Activated T-helper 2 cell treated with anti-CD3 and anti-CD28 coated beads, Interferon-gamma antibody, Interleukin-2, Interleukin-4, amounts not matched to agents 10 μg/mL and 5 μg/mL and 100 μg/mL, durations not matched to agents 14 hours and 24 hours and 36 hours (primary cell): ENCODE results near the gene OR6J1. TPM values are rescaled to one million over a fixed set of nuclear protein-coding genes. Genes with fewer than 3 reads are reported as not detected.
"Not testable (repeated sequence)": the region's sequence is repeated elsewhere in the genome, so short reads cannot be mapped to it uniquely, and the experiment has no call there.

ENCODE experiments used
- DNase-seq: peaks from one replicate; pipeline ENCODE4 v3.0.0; 2021; ENCODE audit warnings: low spot score
- H3K27ac Mint-ChIP-seq: one replicate; pipeline ENCODE4 v1.8.0; 2021; ENCODE audit warnings: mixed read lengths
- H3K27me3 Mint-ChIP-seq: one replicate; pipeline ENCODE4 v1.8.0; 2021; ENCODE audit warnings: low read depth, mixed read lengths
- H3K36me3 Mint-ChIP-seq: one replicate; pipeline ENCODE4 v1.8.0; 2021; ENCODE audit warnings: low read depth, mixed read lengths
- H3K4me1 Mint-ChIP-seq: one replicate; pipeline ENCODE4 v1.8.0; 2021; ENCODE audit warnings: low read depth, mixed read lengths
- H3K4me3 Mint-ChIP-seq: one replicate; pipeline ENCODE4 v1.8.0; 2021; ENCODE audit warnings: low read depth, mild to moderate bottlenecking, moderate library complexity, mixed read lengths
- H3K9me3 Mint-ChIP-seq: one replicate; pipeline ENCODE4 v1.8.0; 2021; ENCODE audit warnings: mixed read lengths
- intact Hi-C: fragments of 100-400 bp; cut with micrococcal nuclease; formaldehyde crosslinking; loops from one replicate; pipeline ENCODE4 v1.15.1; 2023
- total RNA-seq: library from RNA; stranded (reverse); gene quantifications from 2 replicates; pipeline ENCODE4 v1.2.3, GENCODE V29; 2022

Gene OR6J1
- not detected in 2 replicates for total RNA-seq

DNA sequence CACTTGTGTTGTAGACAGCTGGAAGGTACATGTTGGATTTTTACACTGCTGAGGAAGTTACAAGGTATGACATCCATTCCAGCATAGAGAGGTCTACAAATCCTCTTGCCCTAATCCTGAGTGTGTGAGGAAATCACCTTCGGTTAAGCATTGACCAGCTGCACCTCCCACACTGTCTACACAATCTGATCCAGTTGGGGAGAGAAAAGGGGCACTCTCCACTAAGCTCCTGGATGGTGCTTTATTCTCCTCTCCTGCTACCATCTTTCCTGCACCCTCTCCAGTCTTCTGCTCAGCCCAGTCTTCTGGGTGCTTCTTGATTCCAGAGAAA lies at the start of gene OR6J1:
TSS of gene OR6J1 (minus strand) at position 48 of the 331 bp plus-strand sequence. CDS start 9,541 bp downstream, outside the sequence.
- H3K4me1 Mint-ChIP-seq: peaks cover 2% of the 10 kb centered on the region
- H3K36me3 Mint-ChIP-seq: no peaks in the 10 kb centered on the region
- no peak within 1 kb of the TSS for H3K27ac Mint-ChIP-seq
- H3K9me3 Mint-ChIP-seq: no peaks in the 10 kb centered on the region
- DNase-seq: no peak
- intact Hi-C loops: no loop called here
- peaks cover 4% of the 10 kb centered on the region for H3K27me3 Mint-ChIP-seq
- H3K4me3 Mint-ChIP-seq: no peak within 1 kb of the TSS

DNA sequence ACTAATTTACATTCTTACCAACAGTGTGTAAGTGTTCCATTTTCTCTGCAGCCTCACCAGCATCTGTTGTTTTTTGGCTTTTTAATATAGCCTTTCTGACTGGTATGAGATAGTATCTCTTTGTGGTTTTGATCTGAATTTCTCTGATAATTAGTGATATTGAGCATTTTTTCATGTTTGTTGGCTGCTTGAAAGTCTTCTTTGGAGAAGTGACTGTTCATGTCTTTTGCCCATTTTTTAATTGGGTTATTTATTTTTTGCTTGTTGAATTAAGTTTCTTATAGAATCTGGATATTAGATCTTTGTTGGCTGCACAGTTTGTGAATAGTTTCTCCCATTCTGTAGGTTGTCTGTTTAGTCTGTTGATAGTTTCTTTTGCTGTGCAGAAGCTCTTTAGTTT lies 48.0 kb upstream of the OR6J1 start:
- intact Hi-C loops: no loop called here
- DNase-seq: no peak
- Mint-ChIP-seq H3K27ac (no peak overlapping the region), H3K4me3 (no peak overlapping the region), H3K9me3 (peaks cover 47% of the 10 kb centered on the region), H3K27me3 (peaks cover 22% of the 10 kb centered on the region), H3K4me1 (peaks cover 5% of the 10 kb centered on the region), H3K36me3 (no peaks in the 10 kb centered on the region)

DNA sequence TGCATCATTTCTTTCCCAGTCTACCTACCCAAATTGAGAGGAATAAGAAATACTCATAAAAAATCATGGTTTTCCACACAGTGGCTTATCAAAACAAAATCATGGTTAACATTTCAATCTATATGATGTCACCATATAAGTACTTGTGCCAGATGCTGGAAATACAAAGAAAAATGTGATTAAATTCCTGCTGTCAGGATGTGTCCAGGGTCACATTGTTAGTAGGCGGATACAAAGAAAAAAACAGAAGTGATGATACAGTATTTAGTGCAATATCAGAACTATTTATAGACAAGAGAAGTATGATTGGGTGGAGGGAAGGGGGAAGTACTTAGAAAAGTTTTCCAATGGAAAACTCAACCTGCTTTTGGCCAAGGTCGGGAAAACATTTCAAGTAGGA lies 47.0 kb upstream of the OR6J1 start:
- peaks cover 23% of the 10 kb centered on the region for H3K27me3 Mint-ChIP-seq
- H3K4me3 Mint-ChIP-seq: no peak overlapping the region
- DNase-seq: no peak
- H3K4me1 Mint-ChIP-seq: peaks cover 5% of the 10 kb centered on the region
- no peak overlapping the region for H3K27ac Mint-ChIP-seq
- intact Hi-C loops: no loop called here
- H3K36me3 Mint-ChIP-seq: no peaks in the 10 kb centered on the region
- peaks cover 49% of the 10 kb centered on the region for H3K9me3 Mint-ChIP-seq

DNA sequence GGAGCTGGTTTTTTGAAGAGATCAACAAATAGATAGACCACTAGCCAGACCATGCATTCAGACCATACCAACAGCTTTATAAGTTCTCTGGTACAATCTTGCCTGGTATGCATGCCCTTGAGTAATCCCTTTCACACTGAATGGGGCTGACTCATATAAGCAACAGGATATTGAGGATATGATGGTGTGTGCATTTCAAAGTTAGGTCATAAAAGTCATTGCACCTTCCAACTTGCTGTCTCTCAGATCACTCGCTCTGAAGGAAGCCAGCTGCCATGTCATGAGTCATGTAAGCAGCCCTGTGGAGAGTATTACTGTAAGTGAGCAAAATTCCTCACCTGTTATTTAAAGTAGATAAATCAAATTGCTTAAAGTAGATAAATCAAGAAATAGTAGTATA lies 45.0 kb upstream of the OR6J1 start:
- no peak for DNase-seq

DNA sequence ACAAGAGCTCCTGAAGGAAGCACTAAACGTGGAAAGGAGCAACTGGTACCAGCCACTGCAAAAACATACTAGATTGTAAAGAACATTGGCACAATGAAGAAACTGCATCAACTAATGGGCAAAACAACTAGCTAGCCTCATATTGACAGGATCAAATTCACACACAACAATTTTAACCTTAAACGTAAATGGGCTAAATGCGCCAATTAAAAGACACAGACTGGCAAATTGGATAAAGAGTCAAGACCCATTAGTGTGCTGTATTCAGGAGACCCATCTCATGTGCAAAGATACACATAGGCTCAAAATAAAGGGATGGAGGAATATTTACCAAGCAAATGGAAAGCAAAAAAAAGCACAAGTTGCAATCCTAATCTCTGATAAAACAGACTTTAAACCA lies 43.8 kb upstream of the OR6J1 start:
- Mint-ChIP-seq H3K9me3 (peaks cover 46% of the 10 kb centered on the region), H3K27me3 (peaks cover 30% of the 10 kb centered on the region)
- DNase-seq, H3K4me3 Mint-ChIP-seq, H3K27ac Mint-ChIP-seq, intact Hi-C loops, H3K4me1 Mint-ChIP-seq, H3K36me3 Mint-ChIP-seq: not testable (repeated sequence)

More for the DNA sequence above, 45.0 kb upstream of the OR6J1 start:
- Mint-ChIP-seq H3K27ac (no peak overlapping the region), H3K27me3 (peaks cover 26% of the 10 kb centered on the region), H3K4me3 (no peak overlapping the region), H3K36me3 (no peaks in the 10 kb centered on the region), H3K4me1 (peaks cover 8% of the 10 kb centered on the region), H3K9me3 (peaks cover 49% of the 10 kb centered on the region)
- intact Hi-C loops: no loop called here

DNA sequence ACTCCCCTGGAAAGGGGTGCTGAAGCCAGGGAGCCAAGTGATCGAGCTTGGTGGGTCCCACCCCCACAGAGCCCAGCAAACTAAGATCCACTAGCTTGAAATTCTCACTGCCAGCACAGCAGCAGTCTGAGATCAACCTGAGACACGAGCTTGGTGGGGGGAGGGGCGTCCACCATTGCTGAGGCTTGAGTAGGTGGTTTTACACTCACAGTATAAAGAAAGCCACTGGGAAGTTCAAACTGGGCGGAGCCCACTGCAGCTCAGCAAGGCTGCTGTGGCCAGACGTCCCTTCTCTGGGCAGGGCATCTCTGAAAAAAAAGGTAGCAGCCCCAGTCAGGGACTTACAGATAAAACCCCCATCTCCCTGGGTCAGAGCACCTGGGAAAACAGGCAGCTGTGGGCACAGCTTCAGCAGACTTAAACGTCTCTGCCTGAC lies 42.0 kb upstream of the OR6J1 start:
- H3K4me1 Mint-ChIP-seq, DNase-seq, intact Hi-C loops, H3K27ac Mint-ChIP-seq, H3K36me3 Mint-ChIP-seq, H3K4me3 Mint-ChIP-seq: not testable (repeated sequence)
- H3K27me3 Mint-ChIP-seq: peaks cover 38% of the 10 kb centered on the region
- peaks cover 35% of the 10 kb centered on the region for H3K9me3 Mint-ChIP-seq

DNA sequence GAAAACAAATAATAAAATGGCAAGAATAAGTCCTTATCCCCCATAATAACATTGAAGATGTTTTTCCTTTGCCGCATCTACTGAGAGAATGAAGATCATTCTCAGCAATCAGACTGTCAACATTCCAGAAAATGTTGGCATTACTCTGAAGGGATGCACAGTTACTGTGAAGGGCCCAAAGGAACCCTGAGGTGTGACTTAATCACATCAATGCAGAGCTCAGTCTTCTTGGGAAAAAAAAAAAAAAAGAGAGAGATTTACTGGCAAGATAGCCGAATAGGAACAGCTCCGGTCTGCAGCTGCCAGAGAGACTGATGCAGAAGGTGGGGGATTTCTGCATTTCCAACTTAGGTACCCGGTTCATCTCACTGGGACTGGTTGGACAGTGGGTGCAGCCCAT lies 41.3 kb upstream of the OR6J1 start:
- H3K27ac Mint-ChIP-seq: no peak overlapping the region
- intact Hi-C loops: no loop called here
- H3K9me3 Mint-ChIP-seq: peaks cover 27% of the 10 kb centered on the region
- no peak overlapping the region for H3K4me3 Mint-ChIP-seq
- H3K36me3 Mint-ChIP-seq: no peaks in the 10 kb centered on the region
- peaks cover 8% of the 10 kb centered on the region for H3K4me1 Mint-ChIP-seq
- H3K27me3 Mint-ChIP-seq: peaks cover 38% of the 10 kb centered on the region
- no peak for DNase-seq

DNA sequence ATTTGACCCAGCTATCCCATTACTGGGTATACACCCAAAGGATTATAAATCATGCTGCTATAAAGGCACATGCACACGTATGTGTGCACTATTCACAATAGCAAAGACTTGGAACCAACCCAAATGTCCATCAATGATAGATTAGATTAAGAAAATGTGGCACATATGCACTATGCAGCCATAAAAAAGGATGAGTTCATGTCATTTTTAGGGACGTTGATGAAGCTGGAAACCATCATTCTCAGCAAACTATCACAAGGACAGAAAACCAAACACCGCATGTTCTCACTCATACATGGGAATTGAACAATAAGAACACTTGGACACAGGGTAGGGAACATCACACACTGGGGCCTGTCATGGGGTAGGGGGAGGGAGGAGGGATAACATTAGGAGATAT lies 39.3 kb upstream of the OR6J1 start:
- intact Hi-C loops, H3K4me3 Mint-ChIP-seq, H3K27ac Mint-ChIP-seq, H3K36me3 Mint-ChIP-seq, DNase-seq, H3K4me1 Mint-ChIP-seq: not testable (repeated sequence)
- Mint-ChIP-seq H3K27me3 (peaks cover 49% of the 10 kb centered on the region), H3K9me3 (peaks cover 17% of the 10 kb centered on the region)

DNA sequence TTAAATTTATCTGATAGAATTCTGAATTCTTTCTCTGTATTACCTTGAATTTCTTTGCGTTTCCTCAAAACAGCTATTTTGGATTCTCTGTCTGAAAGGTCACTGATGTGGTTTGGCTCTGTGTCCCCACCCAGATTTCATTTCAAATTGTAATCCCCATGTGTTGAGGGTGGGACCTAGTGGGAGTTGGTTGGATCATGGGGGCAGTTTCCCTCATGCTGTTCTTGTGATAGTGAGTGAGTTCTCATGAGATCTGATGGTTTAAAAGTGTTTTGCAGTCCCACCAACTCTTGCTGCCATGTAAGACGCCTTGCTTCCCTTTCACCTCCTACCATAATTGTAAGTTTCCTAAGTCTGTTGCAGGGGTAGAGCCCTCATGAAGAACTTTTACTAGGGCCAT lies 34.1 kb upstream of the OR6J1 start:
- DNase-seq: no peak
- Mint-ChIP-seq H3K36me3 (no peaks in the 10 kb centered on the region), H3K27ac (no peak overlapping the region), H3K27me3 (peaks cover 39% of the 10 kb centered on the region), H3K9me3 (peaks cover 6% of the 10 kb centered on the region), H3K4me3 (no peak overlapping the region), H3K4me1 (no peaks in the 10 kb centered on the region)
- intact Hi-C loops: no loop called here

DNA sequence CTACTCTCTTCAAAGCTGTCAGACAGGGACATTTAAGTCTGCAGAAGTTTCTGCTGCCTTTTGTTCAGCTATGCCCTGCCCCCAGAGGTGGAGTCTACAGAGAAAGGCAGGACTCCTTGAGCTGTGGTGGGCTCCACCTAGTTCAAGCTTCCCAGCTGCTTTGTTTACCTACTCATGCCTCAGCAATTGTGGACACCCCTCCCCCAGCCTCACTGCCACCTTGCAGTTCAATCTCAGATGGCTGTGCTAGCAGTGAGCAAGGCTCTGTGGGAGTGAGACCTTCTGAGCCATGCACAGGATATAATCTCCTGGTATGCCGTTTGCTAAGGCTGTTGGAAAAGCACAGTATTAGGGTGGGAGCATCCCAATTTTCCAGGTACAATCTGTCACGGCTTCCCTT lies 33.4 kb upstream of the OR6J1 start:
- H3K27me3 Mint-ChIP-seq: peaks cover 34% of the 10 kb centered on the region
- H3K4me3 Mint-ChIP-seq, DNase-seq, H3K27ac Mint-ChIP-seq, intact Hi-C loops, H3K4me1 Mint-ChIP-seq, H3K9me3 Mint-ChIP-seq, H3K36me3 Mint-ChIP-seq: not testable (repeated sequence)

DNA sequence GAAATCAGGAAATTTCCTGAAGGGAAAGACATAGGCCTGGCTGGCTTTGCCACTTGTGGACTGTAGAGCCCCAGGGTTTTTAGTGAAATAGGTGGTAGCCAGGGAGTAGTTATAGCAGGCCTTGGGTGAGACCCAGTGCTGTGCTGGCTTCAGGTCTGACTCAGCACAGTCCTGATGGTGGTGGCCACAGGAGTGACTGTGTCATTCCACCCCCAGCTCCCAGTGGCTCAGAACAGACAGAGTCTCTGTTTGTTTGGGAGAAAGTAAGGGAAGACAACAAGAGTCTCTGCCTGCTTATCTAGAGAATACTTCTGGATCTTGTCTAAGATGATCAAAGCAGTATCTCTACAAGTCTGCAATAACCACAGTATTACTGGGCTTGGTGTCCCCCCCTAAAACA lies 27.5 kb upstream of the OR6J1 start:
- H3K4me3 Mint-ChIP-seq: no peak overlapping the region
- H3K9me3 Mint-ChIP-seq: peaks cover 14% of the 10 kb centered on the region
- no peaks in the 10 kb centered on the region for H3K36me3 Mint-ChIP-seq
- H3K27me3 Mint-ChIP-seq: peaks cover 13% of the 10 kb centered on the region
- intact Hi-C loops: no loop called here
- H3K27ac Mint-ChIP-seq: no peak overlapping the region
- peaks cover 18% of the 10 kb centered on the region for H3K4me1 Mint-ChIP-seq
- DNase-seq: no peak

DNA sequence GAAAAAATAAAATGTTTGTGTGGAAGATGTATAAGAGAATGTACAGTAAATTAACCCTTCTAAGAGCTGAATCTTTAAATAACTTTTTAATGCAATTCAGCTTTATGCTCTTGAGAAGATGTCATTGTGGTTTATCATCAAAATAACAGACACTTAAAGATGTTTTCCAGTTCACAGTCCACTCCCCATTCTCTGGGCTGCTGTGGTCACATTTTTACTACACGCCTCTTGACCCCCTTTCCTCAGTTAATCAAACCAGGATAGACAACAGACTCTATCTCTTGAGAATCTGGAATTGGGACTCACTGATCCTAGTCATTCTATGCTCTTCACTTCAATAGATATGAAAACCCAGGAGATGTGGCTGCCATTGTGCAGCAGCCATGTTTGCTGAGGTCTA lies 24.7 kb upstream of the OR6J1 start:
- Mint-ChIP-seq H3K27me3 (peaks cover 7% of the 10 kb centered on the region), H3K4me1 (peaks cover 23% of the 10 kb centered on the region), H3K9me3 (peaks cover 14% of the 10 kb centered on the region), H3K4me3 (no peak overlapping the region), H3K27ac (peak overlapping the region; percentile 70), H3K36me3 (no peaks in the 10 kb centered on the region)
- intact Hi-C loops: loop anchor here (1.0 kb wide), 1 partner anchor 68 kb away; no protein-coding TSS in a partner anchor
- DNase-seq: no peak

DNA sequence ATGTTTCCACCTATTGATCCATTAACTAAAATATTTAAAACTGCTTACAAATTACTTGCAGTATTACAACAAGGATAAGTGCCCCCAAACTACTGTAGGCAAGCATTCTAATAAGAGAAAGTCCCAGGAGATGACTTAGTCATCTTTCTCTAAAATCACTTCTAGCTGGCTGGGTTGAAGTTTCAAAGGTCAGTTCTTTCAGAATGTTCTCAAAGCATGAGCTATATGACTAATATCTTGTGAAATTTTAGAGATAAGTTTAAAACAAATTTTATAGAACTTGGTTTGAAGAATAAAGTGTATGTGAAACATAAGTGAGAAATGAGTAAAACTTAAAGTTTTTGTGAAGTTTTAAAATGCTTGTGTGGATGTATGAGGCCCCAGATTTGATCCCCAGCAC lies 24.3 kb upstream of the OR6J1 start:
- intact Hi-C loops: loop anchor here (1.0 kb wide), 1 partner anchor 69 kb away; no protein-coding TSS in a partner anchor
- Mint-ChIP-seq H3K27ac (peak overlapping the region; percentile 68), H3K27me3 (peaks cover 3% of the 10 kb centered on the region), H3K4me3 (no peak overlapping the region), H3K9me3 (peaks cover 14% of the 10 kb centered on the region), H3K4me1 (peaks cover 24% of the 10 kb centered on the region), H3K36me3 (no peaks in the 10 kb centered on the region)
- DNase-seq: no peak

DNA sequence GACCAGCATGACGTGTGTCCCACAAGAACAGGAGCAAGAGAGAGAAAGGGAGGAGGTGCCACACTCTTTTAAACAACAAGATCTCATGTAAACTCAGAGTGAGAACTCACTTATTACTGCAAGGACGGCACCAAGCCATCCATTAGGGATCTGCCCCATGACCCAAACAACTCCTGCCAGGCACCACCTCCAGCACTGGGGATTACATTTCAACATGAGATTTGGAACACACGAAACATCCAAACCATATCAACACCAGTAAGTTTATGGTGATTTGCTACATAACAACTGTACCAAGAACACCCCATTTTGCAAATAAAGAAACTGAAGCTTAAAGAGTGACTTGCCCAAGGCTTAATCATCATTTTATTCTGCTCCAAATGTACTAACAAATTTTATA lies 23.7 kb upstream of the OR6J1 start:
- peak overlapping the region; percentile 40 for H3K27ac Mint-ChIP-seq
- peaks cover 24% of the 10 kb centered on the region for H3K4me1 Mint-ChIP-seq
- no peak overlapping the region for H3K4me3 Mint-ChIP-seq
- no peak for DNase-seq
- H3K9me3 Mint-ChIP-seq: peaks cover 13% of the 10 kb centered on the region
- H3K27me3 Mint-ChIP-seq: peaks cover 3% of the 10 kb centered on the region
- intact Hi-C loops: loop anchor here (1.0 kb wide), 1 partner anchor 69 kb away; no protein-coding TSS in a partner anchor
- H3K36me3 Mint-ChIP-seq: no peaks in the 10 kb centered on the region
